ENCODE measurements around the gene FAM234B. TPM values are rescaled to one million over a fixed set of nuclear protein-coding genes. Genes with fewer than 3 reads are reported as not detected.

Gene FAM234B
- total RNA-seq, 3 donors from 2014 or later (not counting 1 experiment from before 2014, with no cell fraction given), result 5.5 to 8.7 (median 6.6) TPM

DNA sequence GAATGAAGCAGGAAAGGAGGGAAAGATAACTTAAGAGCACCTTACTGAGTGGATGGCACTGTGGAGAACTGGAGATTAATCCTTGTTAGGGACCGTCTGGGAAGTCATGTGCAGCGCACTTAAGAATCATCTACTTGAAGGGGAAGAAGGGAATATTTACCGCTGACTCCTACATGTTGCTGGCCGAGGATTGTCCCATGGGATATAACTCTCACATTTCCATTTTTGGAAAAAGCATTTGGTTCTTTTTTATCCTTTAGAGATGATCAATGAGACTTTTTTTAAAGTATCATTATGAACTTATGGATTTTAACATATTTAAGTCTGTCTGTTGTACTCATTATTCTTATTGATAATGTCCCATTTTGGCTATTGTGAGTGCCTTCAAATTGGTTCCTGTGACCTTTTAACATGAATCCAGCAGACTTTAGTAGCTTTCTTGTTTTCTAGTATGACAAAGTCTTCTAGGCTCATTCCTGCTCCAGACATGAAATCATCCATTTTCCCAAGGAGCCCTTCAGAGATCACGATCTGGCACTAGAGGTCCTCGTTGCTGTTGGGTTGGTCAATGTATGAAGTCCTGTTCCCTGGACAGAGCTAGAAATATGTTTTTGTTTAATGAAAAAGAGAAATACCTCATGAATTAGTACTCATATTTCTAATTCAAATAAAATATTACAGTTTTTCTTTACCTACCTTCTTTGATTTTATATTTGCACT, 20.2 kb upstream of the FAM234B start:
- no peak overlapping the region for H3K27ac ChIP-seq (ENCODE audit: low read length)
- 96% methylated on average over 4 of the region's 6 CpGs for whole genome bisulfite sequencing (ENCODE audit: insufficient coverage)
- DNase-seq (no peak), ATAC-seq (no peak)
- H3K27me3 ChIP-seq (ENCODE audit: control insufficient read depth, insufficient read depth, low read length), result no peaks in the 10 kb centered on the region
- Mint-ChIP-seq H3K36me3 (no peaks in the 10 kb centered on the region), H3K4me3 (no peak overlapping the region), H3K27ac (no peak overlapping the region), H3K9me3 (no peaks in the 10 kb centered on the region), H3K4me1 (no peaks in the 10 kb centered on the region), H3K27me3 (ENCODE audit: low read depth in 2 of 2) (peaks cover 8 to 13% of the 10 kb centered on the region in 2 donors)
- TF ChIP-seq, protein P1, sequence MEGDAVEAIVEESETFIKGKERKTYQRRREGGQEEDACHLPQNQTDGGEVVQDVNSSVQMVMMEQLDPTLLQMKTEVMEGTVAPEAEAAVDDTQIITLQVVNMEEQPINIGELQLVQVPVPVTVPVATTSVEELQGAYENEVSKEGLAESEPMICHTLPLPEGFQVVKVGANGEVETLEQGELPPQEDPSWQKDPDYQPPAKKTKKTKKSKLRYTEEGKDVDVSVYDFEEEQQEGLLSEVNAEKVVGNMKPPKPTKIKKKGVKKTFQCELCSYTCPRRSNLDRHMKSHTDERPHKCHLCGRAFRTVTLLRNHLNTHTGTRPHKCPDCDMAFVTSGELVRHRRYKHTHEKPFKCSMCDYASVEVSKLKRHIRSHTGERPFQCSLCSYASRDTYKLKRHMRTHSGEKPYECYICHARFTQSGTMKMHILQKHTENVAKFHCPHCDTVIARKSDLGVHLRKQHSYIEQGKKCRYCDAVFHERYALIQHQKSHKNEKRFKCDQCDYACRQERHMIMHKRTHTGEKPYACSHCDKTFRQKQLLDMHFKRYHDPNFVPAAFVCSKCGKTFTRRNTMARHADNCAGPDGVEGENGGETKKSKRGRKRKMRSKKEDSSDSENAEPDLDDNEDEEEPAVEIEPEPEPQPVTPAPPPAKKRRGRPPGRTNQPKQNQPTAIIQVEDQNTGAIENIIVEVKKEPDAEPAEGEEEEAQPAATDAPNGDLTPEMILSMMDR (IDR thresholded peaks at IDR 0.05), result no peak
- no peak overlapping the region for H3K4me3 ChIP-seq (ENCODE audit: low read length)
- H3K4me1 ChIP-seq (ENCODE audit: control insufficient read depth, insufficient read depth, low read length), result no peaks in the 10 kb centered on the region
- no peaks in the 10 kb centered on the region for H3K36me3 ChIP-seq (ENCODE audit: control insufficient read depth, insufficient read depth, low read length)
- H3K9me3 ChIP-seq (ENCODE audit: control insufficient read depth, insufficient read depth, low read length), result no peaks in the 10 kb centered on the region
- intact Hi-C loops (cut with micrococcal nuclease), result no loop called here

DNA sequence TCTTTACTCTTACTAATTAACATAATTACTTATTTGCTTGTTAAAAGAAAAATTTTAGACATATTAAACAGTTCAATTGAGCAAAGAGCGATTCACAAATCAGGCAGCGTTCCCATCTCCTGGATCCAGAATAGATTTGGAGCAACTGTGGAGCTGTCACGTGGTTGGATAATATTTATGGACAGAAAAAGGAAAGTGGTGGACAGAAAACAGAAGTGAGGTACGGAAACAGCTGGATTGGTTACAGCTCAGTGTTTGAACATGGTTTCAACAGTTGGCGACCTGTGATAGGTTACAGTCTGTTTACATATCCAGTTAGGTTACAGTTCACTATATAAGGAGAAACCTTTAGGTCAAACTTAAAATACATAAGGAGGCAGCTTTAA, 19.7 kb upstream of the FAM234B start:
- DNase-seq (no peak), ATAC-seq (no peak)
- no peaks in the 10 kb centered on the region for H3K27me3 ChIP-seq (ENCODE audit: control insufficient read depth, insufficient read depth, low read length)
- no peaks in the 10 kb centered on the region for H3K36me3 Mint-ChIP-seq
- 80% methylated on average over 4 of the region's 5 CpGs for whole genome bisulfite sequencing (ENCODE audit: insufficient coverage)
- H3K27me3 Mint-ChIP-seq (ENCODE audit: low read depth in 2 of 2), result peaks cover 5 to 13% of the 10 kb centered on the region in 2 donors
- H3K9me3 ChIP-seq (ENCODE audit: control insufficient read depth, insufficient read depth, low read length), result no peaks in the 10 kb centered on the region
- TF ChIP-seq, protein P1 (IDR thresholded peaks at IDR 0.05), result no peak
- H3K4me3 ChIP-seq (ENCODE audit: low read length), result no peak overlapping the region
- no peaks in the 10 kb centered on the region for H3K36me3 ChIP-seq (ENCODE audit: control insufficient read depth, insufficient read depth, low read length)
- H3K4me1 ChIP-seq (ENCODE audit: control insufficient read depth, insufficient read depth, low read length), result no peaks in the 10 kb centered on the region
- no peaks in the 10 kb centered on the region for H3K4me1 Mint-ChIP-seq
- no peak overlapping the region for H3K27ac Mint-ChIP-seq
- intact Hi-C loops (cut with micrococcal nuclease), result no loop called here
- H3K4me3 Mint-ChIP-seq, result no peak overlapping the region
- no peaks in the 10 kb centered on the region for H3K9me3 Mint-ChIP-seq
- no peak overlapping the region for H3K27ac ChIP-seq (ENCODE audit: low read length)

DNA sequence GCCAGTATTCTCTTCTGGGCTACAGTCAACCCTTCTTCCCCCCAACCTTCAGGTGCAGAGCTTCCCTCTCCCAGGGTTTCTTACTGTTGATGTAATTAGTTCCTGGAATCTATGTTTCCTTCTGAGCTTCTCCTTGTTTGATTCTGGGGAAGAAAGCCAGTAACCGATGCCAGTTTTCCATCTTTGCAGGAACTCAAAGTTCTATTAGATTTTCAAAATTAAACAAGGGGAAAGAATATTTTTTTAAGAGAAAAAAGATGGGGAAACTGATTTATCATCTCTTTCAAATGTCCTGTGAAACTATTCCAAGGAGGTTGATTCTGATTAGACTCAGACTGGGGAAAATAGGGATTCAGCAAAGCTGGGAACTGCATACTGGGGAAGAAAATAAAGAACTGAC, 17.9 kb upstream of the FAM234B start:
- 100% methylated on average over 1 of the region's 1 CpG for WGBS (ENCODE audit: insufficient coverage)
- Histone ChIP-seq H3K4me3 (ENCODE audit: low read length) (no peak overlapping the region), H3K36me3 (ENCODE audit: control insufficient read depth, insufficient read depth, low read length) (no peaks in the 10 kb centered on the region), H3K27me3 (ENCODE audit: control insufficient read depth, insufficient read depth, low read length) (no peaks in the 10 kb centered on the region), H3K4me1 (ENCODE audit: control insufficient read depth, insufficient read depth, low read length) (no peaks in the 10 kb centered on the region), H3K27ac (ENCODE audit: low read length) (no peak overlapping the region), H3K9me3 (ENCODE audit: control insufficient read depth, insufficient read depth, low read length) (no peaks in the 10 kb centered on the region)
- peaks cover 0 to 10% of the 10 kb centered on the region in 2 donors for H3K27me3 Mint-ChIP-seq (ENCODE audit: low read depth in 2 of 2)
- no peak for DNase-seq
- H3K4me1 Mint-ChIP-seq, result no peaks in the 10 kb centered on the region
- TF ChIP-seq, protein P1 (IDR thresholded peaks at IDR 0.05), result no peak
- intact Hi-C loops (cut with micrococcal nuclease), result no loop called here
- no peak for ATAC-seq
- H3K36me3 Mint-ChIP-seq, result no peaks in the 10 kb centered on the region
- H3K9me3 Mint-ChIP-seq, result no peaks in the 10 kb centered on the region
- no peak overlapping the region for H3K4me3 Mint-ChIP-seq
- H3K27ac Mint-ChIP-seq, result no peak overlapping the region

DNA sequence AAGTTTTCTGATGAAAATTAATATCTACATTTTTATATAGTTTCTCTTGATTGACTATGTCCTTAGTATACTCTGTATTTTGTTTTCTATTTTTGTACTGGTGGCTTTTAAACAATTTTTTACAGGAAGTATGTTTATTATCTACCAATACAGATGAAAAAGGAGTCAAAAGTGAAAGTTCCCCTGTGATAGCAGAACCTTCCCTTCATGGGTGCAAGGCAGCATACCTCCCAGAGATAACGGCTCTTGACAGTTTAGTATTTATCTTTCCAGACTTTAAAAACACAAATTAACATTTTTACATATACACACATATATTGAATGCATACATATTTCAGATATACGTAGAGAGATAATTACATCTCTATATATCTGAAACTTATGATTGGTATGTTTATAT, 17.1 kb upstream of the FAM234B start:
- ATAC-seq (no peak), DNase-seq (no peak)
- Histone ChIP-seq H3K9me3 (ENCODE audit: control insufficient read depth, insufficient read depth, low read length) (no peaks in the 10 kb centered on the region), H3K27ac (ENCODE audit: low read length) (no peak overlapping the region), H3K4me3 (ENCODE audit: low read length) (no peak overlapping the region), H3K36me3 (ENCODE audit: control insufficient read depth, insufficient read depth, low read length) (no peaks in the 10 kb centered on the region), H3K4me1 (ENCODE audit: control insufficient read depth, insufficient read depth, low read length) (no peaks in the 10 kb centered on the region), H3K27me3 (ENCODE audit: control insufficient read depth, insufficient read depth, low read length) (no peaks in the 10 kb centered on the region)
- TF ChIP-seq, protein P1 (IDR thresholded peaks at IDR 0.05), result no peak
- Mint-ChIP-seq H3K4me1 (no peaks in the 10 kb centered on the region), H3K4me3 (no peak overlapping the region), H3K36me3 (no peaks in the 10 kb centered on the region), H3K27ac (no peak overlapping the region), H3K9me3 (no peaks in the 10 kb centered on the region), H3K27me3 (ENCODE audit: low read depth in 2 of 2) (peaks cover 0 to 10% of the 10 kb centered on the region in 2 donors)
- 0% methylated on average over 1 of the region's 2 CpGs for WGBS (ENCODE audit: insufficient coverage)
- intact Hi-C loops (cut with micrococcal nuclease), result no loop called here
